ENCODE data around the gene GIT2. TPM values are rescaled to one million over a fixed set of nuclear protein-coding genes. Genes with fewer than 3 reads are reported as not detected.

The GIT2 gene
- total and polyA plus RNA-seq, 2 experiments from 2014 or later, result 21.5 to 22.4 TPM

- Histone ChIP-seq H3K27me3 (no peaks in the 10 kb centered on the region), H3K4me2 (no peak overlapping the region), H3K36me3 (replicated peaks; ENCODE audit: insufficient read depth, low read depth) (no peaks in the 10 kb centered on the region), H3K4me3 (no peak overlapping the region), H3K79me2 (no peaks in the 10 kb centered on the region), H3K9me2 (replicated peaks; ENCODE audit: insufficient read depth) (no peaks in the 10 kb centered on the region), H3K4me1 (ENCODE audit: insufficient read depth) (no peaks in the 10 kb centered on the region), H3K9me3 (ENCODE audit: low read depth) (no peaks in the 10 kb centered on the region), H4K20me1 (ENCODE audit: insufficient read depth, poor library complexity, severe bottlenecking) (no peaks in the 10 kb centered on the region), H3K27ac (no peak overlapping the region), H2AFZ (no peak overlapping the region)
- WGBS (ENCODE audit: low lambda C conversion rate, missing lambda C conversion rate), result 99% methylated on average over 4 of the region's 4 CpGs
- no peak for TF ChIP-seq EZH2 (IDR thresholded peaks at IDR 0.05; ENCODE audit: borderline replicate concordance)
- TF ChIP-seq CTCF (IDR thresholded peaks at IDR 0.05; ENCODE audit: poor library complexity), result no peak
- no peak for DNase-seq (ENCODE audit: low spot score)
Measured at GRCh38 chr12:109972821-109973220, 23.3 kb downstream of the GIT2 start.

- Histone ChIP-seq H3K4me2 (no peak overlapping the region), H3K79me2 (no peaks in the 10 kb centered on the region), H3K4me3 (no peak overlapping the region), H4K20me1 (ENCODE audit: insufficient read depth, poor library complexity, severe bottlenecking) (no peaks in the 10 kb centered on the region), H3K27me3 (no peaks in the 10 kb centered on the region), H2AFZ (no peak overlapping the region), H3K36me3 (replicated peaks; ENCODE audit: insufficient read depth, low read depth) (no peaks in the 10 kb centered on the region), H3K9me2 (replicated peaks; ENCODE audit: insufficient read depth) (no peaks in the 10 kb centered on the region), H3K4me1 (ENCODE audit: insufficient read depth) (no peaks in the 10 kb centered on the region), H3K27ac (no peak overlapping the region), H3K9me3 (ENCODE audit: low read depth) (no peaks in the 10 kb centered on the region)
- 93% methylated on average over 8 of the region's 8 CpGs for WGBS (ENCODE audit: low lambda C conversion rate, missing lambda C conversion rate)
- TF ChIP-seq EZH2 (IDR thresholded peaks at IDR 0.05; ENCODE audit: borderline replicate concordance), result no peak
- no peak for TF ChIP-seq EZH2phosphoT487 (IDR thresholded peaks at IDR 0.05; ENCODE audit: low read depth, severe bottlenecking, unreplicated experiment)
- TF ChIP-seq CTCF (IDR thresholded peaks at IDR 0.05; ENCODE audit: poor library complexity), result no peak
- no peak for DNase-seq (ENCODE audit: low spot score)
Measured at GRCh38 chr12:109968801-109969200, 27.4 kb downstream of the GIT2 start.

DNA sequence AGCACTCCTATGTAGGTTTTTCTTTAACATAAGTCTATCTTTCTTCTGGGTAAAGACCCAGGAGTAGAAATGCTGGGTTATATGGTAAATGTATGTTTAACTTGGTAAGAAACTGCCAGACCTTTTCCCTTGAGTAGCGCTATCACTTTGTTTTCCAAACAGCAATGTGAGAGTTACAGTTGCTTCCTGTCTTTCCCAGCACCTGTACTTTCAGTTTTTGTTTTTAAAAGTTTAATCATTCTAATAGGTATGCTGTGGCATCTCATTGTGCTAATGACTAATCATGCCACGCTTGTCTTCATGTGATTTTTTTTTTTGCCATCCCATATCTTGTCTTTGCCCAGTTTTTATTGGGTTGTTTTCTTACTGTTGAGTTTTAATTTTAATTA is 28.1 kb downstream of the GIT2 start:
- H3K4me2 ChIP-seq, result no peak overlapping the region
- no peaks in the 10 kb centered on the region for H3K79me2 ChIP-seq
- H3K4me3 ChIP-seq, result no peak overlapping the region
- DNase-seq (ENCODE audit: low spot score), result no peak
- H3K27me3 ChIP-seq, result no peaks in the 10 kb centered on the region
- H3K9me2 ChIP-seq (replicated peaks; ENCODE audit: insufficient read depth), result no peaks in the 10 kb centered on the region
- no peaks in the 10 kb centered on the region for H4K20me1 ChIP-seq (ENCODE audit: insufficient read depth, poor library complexity, severe bottlenecking)
- no peak overlapping the region for H3K27ac ChIP-seq
- WGBS (ENCODE audit: low lambda C conversion rate, missing lambda C conversion rate), result 95% methylated on average over 2 of the region's 2 CpGs
- no peak overlapping the region for H2AFZ ChIP-seq
- TF ChIP-seq EZH2phosphoT487 (IDR thresholded peaks at IDR 0.05; ENCODE audit: low read depth, severe bottlenecking, unreplicated experiment), result no peak
- TF ChIP-seq CTCF (IDR thresholded peaks at IDR 0.05; ENCODE audit: poor library complexity), result no peak
- no peak for TF ChIP-seq EZH2 (IDR thresholded peaks at IDR 0.05; ENCODE audit: borderline replicate concordance)
- H3K9me3 ChIP-seq (ENCODE audit: low read depth), result no peaks in the 10 kb centered on the region
- H3K4me1 ChIP-seq (ENCODE audit: insufficient read depth), result no peaks in the 10 kb centered on the region
- H3K36me3 ChIP-seq (replicated peaks; ENCODE audit: insufficient read depth, low read depth), result no peaks in the 10 kb centered on the region

Measured in hepatocyte (in vitro differentiated cells).